ENCODE results near the gene PAEP.

GRCh38 chr9:135600296-135600817, 38.8 kb downstream of the PAEP start:
- TF ChIP-seq CTCF (conservative IDR thresholded peaks at IDR 0.05 in 1 of 2, IDR thresholded peaks at IDR 0.05 in 1 of 2; ENCODE audit: extremely low read depth in 1 of 2, insufficient read depth in 1 of 2, low read depth in 1 of 2, low read length in 2 of 2) (no peak), EZH2 (IDR thresholded peaks at IDR 0.05; ENCODE audit: borderline replicate concordance, low read length) (no peak)

Measured in mammary epithelial cell (primary cell).